SHP77 (cell line): Measurements from ENCODE around the gene UBE2I.

ENCODE experiments used
- DNase-seq, 2 experiments: peaks; one replicate each; lab custom pipeline; 2025; lab: John Stamatoyannopoulos, UW

Gene UBE2I

DNA sequence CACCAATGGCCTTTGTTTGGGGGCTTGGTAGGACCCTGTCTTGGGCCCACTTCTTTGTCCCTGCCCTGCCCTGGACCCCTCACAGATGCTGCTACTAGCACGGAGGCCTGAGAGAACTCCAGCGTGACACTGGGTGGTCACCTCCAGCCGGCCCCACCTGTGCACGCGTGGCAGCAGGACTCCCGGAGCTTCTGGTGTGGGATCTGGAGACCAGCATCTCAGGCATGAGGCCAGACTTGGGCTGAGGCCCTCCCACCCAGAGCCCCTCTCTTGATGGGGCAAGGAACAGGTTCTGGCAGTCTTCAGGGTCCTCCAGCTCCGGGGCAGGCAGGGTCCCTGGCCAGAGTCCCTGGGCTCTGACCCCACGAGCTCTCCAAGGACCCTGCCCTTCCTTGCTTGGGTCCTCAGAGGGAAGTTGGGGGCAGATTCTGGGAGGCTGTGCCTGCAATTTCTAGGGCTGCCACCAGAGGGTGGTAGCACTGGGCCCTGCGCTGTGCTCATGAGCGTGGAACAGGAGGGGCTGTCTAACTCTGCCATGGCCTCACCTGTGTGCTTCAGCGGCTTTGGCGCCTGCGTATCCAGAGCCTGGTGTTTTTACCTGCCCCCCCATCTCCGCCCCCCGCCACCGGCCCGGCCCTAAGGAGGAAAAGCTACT, 21.0 kb downstream of the UBE2I start:
- DNase-seq, result no peak

DNA sequence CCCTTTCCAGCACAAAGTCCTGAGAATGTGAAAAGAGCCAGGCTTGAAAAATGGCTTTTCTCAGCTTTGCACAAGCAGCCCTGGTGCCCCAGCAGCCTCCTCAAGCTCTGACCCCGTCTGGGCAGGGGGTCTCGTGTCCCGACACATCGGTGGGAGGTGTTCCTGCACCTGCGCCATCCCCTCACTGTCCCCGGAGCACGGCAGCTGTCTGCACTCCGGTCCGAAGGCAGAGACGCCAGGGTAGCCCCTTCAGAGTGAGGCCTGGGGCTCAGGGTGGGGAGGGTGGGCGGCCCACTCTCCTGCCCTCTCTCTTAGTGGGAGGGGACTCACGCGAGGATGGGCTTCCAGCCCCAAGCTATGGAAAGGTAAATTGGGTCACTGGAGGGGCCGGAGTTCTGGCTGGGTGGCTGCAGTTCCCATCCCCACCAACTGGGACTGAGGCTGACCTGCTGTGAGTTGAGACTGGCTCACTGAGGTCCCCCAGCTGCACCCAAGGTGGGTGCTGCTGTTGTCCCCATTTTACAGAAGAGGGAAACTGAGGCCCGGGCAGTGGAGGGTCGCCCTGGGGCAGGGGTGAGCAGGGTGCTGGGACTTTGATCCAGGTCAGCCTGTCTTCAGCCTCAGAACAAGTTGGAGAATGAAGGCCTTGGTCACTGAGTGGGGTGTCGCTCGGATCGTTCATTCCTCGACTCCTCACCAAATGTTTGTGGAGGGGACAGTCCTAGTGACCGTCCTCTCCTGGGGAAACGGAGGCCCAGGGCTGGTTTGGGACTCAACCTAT, 21.7 kb downstream of the UBE2I start:
- DNase-seq, result no peak

DNA sequence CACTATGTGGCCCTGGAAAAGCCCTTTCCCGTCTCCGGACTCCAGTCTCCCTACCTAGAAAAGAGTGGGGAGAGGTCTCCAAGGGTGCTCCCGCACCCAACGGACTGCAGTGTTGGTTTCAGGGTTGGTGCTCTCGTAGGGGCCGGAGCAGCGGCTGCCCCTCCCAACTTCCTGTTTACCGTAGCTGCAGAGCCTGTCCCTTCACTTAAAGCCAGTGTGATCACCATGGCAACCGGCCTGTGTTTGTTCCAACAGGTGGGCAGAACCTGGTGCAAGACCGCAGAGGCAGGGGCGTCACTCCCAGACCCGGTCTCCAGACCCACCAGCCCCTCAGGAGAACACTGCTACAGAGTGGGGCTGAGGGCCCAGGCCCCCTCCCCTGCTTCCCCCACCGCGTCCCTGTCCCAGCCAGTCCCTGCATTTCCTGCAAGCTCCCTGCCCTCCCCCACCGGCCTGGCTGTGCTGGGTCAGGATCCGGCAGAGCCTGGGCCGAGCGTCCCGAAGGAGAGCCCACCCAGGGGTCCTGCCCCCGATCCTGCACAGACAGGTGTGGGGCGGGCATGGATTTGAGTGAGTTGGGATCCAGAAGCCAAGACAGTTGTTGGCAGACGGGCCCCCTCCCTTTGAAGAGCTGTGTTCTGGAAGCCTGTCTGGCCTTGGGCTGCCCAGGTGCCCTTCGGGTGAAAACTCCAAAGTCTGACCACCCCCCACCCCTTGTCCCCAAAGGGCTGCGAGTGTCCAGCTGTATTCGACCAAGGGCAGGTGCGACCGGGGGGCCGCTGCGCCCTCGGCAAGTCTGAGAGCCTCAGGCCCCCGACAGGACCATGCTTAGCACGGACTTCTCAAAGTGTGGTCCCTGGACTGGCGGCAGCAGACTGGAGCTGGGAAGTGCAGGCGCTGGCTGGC, 22.5 kb downstream of the UBE2I start:
- DNase-seq, result peak; percentile 84

DNA sequence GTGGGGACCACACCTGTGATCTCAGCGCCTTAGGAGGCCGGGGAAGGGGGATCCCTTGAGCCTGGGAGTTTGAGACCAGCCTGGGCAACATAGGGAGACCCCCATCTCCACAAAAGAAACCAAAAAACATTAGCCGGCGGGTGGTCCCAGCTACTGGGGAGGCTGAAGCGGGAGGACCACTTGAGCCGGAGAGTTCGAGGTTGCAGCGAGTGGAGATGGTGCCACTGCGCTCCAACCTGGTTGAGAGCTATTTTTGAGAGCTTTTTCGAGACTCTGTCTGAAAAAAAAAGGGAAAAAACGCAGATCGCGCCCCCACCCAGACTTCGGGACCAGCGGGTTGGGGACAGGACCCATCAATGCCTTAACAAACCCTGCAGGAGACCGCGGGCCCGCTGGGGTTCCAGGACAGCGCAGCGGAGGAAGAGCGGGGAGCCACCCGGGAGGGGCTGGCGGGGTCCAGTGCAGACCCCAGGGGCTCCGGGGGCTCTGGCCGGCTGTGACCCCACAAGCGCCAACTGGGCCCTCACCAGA, 23.2 kb downstream of the UBE2I start:
- DNase-seq, result no peak

DNA sequence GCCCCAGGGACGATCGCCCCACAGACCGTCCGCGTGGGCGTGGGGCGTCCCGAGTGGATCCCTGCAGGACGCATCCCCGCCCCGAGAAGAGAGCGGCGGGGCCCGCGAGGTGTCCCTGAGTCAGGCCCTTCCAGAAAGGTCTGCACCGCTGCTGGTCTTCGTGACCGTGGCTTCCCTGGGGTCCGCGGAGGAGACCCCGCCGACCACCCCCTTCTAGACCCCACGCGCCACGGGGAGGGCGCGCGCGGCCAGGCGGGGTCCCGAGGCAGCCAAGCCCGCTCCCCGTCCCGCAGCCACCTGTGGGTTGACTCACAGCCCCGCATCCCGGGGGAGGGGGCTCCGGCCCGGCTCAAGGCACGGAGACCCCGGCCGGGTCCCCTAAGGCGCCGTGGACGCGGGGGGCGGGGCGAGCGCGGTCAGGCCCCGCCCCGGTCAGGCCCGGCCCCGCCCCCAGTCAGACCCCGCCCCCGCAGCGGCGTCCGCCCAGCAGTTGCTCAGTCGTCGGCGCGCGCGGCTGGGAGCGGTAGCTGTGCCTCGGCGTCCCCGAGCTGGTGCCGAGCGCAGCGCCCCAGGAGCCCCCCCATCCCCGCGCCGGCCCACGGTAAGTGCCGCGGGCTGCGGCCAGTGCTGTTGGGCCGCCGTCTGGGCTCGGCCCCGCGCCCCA, 23.8 kb downstream of the UBE2I start, which contains the start of gene BAIAP3:
TSS of gene BAIAP3 (plus strand) at position 497 of the 664 bp plus-strand sequence. CDS start 4,905 bp downstream, outside the sequence.
- DNase-seq, result peak in 1 of 2 experiments; percentile 7

DNA sequence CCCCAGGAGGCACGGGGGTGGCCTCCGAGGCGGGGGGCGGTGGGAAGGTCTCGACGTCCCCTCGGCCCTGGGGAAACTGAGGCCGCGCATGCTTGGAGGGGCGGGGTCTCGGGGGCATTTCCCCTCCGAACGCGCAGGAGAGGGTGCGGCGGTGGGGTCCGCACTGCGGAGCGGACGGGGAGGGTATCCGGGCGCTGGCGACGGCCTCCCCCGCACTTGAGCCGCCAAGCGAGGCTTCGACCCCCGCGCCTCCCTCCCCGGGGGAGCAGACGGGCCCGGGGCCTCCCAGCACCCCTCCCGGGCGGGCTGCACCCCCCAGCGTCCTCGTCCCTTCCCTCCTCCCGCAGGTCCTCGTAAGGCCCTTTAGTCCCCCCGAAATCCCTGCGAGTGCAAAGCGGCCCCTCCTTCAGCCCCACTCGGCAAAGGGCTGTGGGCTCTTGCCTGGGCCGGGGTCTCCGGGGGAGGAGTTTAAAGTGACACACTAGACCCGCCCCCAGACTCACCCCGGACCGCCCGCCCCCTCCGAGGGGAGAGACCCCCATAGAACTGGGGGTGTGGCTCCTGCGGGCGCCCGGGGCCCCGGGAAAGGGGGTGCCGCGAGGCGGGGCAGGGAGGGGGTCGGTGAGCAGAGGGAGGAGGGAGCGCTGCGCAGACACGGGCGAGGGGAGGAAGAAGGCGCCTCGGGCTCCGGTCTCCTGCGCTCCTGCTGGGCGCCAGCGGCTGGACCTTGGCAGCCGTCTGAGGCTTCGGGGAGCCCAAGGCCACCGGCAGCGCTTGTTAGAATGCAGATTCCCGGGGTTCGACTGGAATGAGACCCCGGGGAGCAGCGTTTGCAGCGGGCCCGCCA, 24.6 kb downstream of the UBE2I start:
- DNase-seq, result no peak

DNA sequence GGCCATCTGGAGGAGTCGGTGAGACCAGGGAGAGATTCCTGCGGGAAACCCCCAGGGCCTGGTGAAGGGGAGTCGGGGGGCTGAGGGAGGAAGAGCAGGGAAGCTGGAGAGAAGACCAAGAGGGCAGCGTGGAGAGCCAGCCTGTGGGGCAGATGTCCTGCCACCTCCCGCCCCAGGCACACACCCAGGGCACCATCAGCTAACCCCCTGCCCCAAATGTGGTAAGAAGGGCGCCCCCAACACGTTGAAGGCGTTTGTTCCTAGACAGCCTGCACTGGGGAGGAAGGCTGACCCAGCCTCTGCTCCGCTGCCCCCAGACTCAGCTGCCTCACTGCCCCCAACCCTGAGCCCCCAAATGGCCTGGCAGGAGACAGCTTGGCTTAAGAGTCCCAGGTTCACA, 25.3 kb downstream of the UBE2I start:
- no peak for DNase-seq

DNA sequence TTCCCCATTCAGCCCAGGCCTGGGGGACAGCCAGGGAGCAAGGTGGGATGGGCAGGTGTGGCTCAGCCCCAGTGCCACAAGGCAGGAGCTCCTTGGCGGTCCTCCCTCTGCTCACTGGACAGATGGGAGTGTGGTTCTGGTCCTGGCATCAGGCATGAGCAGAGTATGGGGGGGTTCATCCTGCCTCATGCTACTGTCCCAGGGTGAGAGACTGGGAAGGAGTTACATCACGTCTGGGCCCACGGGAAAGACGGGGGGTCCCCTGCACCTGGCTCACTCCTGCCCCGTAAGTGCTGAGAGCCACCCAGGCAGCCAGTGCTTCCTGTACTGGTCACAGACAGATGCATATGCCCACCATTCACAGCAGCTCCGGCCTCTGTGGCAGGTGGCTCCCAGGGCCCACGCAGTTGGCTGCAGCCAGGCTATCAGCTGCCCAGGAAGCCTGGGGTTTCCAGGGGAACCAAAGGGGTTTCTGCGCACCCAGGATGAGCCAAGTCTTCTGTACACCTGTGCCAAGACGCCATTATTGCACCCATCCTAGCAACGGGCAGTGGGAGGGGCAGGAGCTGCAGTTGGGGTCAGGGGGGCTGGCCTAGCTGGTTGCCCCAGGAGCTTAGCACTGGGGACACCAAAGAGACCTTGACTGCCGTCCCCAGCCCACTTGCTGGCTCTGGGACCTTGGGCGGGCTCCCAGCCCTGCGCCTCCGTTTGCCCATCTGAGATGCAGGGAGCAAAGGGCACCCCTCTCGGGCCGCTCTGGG, 26.0 kb downstream of the UBE2I start:
- peak in 1 of 2 experiments; percentile 40 for DNase-seq

DNA sequence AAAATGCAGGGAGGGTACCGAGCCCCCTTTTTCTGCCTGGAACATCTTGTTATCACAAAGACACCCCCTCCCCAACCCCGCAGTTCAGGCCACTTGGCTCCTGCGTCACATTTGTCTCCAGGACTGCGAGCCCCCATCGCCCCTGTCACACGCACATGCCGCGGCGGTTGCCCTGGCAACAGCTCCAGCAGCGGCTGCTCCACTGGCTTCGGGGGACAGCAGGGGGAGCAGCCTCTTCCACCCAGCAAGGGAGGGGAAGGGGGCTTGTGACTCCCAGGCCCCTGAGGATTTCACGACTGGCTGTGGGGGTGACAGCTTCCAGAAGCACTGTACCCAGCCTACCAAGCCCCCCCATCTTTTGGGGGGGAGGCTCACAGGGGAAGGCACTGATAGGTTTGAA, 26.6 kb downstream of the UBE2I start:
- DNase-seq, result no peak

DNA sequence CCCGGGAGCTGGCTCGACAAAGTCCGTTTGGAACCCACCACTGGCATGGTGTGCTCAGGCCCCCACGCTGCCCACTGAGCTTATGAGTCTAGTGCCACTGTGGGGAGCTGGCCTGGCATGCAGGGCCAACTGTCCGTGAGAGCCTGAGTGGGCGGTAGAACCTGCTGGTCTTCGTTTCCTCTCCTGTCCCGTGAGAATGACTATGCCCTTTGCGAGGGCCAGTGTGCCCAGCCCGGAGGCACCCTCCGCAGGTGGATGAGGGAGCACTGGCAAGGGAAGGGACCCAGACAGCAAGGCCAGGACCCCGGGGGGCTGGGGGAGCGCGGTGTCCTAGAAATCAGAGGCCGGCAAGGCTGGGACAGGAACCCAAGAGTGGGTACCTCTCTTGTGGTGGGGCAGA, 27.2 kb downstream of the UBE2I start:
- DNase-seq, result no peak

DNA sequence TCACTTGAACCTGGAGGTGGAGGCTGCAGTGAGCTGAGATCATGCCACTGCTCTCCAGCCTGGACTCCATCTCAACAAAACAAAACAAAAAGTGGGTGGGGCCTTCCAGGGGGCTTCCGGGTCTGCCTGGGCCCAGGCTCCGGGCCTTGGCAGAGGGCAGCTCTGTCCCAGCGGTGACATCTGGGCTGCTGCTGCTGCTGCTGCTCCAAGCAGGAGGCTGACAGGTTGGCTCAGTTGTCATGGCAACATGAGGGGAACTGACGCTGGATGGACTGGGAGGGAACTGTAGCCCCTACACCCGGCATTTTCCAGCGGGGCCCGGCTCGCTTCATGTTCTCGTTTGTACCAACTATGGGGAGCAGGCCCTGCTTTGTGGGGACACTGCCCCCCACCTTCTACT, 28.1 kb downstream of the UBE2I start:
- no peak for DNase-seq

DNA sequence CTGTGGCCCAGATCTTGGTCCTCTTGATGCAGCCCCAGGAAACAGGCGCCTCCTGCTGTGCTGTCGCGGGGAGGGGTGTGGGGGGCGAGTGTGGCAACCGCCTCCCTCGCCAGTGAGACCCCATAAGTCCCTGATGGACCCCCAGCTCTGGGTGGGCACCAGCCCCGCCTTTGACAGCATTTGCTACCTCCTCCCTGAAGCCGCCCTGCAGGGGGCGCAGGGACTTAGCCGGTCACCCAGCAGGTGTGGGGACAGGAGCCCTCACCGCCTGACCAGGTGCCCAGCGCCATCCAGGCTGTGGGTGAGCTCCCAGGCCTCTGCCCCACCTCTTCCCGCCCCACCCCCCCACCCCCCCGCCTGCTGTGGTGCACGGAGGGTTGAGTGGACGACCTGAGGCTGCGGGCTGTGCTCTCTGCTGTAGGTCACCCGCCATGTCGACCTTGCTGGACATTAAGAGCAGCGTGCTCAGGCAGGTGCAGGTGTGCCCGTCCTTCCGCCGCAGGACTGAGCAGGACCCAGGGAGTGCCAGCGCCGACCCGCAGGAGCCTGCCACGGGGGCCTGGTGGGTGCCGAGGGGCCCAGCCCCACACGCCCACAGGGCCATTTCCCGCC, 28.8 kb downstream of the UBE2I start:
- peak in 1 of 2 experiments; percentile 49 for DNase-seq

DNA sequence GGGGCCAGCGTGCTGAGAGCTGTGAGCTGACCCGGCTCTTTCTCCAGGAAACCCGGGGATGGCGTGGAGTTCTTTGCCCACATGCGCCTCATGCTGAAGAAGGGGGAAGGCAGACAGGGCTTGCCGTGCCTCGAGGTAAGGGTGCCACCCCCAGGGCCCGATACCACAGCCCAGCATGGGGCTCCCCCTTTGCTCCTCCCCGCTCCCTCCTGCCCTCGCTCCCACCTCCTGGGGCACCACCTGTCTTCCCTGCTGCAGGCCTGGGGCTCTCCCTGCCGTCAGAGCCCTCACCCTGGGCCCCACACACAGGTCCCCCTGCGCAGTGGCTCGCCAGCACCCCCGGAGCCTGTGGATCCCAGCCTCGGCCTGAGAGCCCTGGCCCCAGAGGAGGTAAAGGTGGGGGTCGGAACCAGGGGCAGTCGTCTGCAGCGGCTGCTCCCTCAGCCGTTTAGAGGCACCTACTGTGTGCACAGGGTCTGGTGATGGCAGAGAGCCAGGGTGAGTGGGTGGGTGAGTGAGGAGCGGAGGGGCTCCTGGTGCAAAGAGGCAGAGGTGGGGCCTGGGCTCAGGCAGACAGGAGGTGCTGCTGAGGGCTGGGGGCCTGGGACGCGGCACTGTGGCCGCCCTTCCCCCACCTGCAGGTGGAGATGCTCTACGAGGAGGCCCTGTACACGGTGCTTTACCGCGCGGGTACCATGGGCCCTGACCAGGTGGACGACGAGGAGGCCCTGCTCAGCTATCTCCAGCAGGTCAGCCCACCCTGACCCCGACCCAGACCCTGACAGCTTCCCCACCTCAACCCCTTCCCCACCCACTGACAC, 29.6 kb downstream of the UBE2I start:
- no peak for DNase-seq

DNA sequence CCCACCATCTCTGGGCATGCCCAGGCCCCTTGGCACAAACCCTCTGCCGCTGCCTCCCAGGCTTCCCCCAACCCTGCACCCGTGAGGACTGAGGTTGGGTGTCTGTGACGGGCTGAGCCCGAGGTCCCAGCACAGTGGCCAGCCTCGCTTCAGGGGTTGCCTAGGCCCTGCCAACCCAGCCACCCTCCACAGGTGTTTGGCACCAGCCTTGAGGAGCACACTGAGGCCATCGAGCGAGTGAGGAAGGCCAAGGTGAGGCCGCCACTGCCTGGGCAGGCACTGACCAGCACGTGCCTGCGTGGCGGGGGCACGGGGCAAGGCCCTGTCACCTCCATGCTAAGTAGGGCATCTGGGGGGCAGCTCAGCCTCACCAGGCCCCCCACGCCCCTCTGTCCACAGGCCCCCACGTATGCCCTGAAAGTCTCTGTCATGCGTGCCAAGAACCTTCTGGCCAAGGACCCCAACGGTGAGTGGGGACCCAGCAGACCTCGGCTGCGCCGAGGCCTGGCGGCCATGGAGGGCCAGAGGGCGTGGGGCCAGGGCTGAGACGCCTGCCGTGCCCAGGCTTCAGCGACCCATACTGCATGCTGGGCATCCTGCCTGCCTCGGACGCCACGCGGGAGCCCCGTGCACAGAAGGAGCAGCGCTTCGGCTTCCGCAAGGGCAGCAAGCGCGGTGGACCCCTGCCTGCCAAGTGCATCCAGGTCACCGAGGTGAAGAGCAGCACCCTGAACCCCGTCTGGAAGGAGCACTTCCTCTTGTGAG, 31.5 kb downstream of the UBE2I start:
- DNase-seq, result no peak

DNA sequence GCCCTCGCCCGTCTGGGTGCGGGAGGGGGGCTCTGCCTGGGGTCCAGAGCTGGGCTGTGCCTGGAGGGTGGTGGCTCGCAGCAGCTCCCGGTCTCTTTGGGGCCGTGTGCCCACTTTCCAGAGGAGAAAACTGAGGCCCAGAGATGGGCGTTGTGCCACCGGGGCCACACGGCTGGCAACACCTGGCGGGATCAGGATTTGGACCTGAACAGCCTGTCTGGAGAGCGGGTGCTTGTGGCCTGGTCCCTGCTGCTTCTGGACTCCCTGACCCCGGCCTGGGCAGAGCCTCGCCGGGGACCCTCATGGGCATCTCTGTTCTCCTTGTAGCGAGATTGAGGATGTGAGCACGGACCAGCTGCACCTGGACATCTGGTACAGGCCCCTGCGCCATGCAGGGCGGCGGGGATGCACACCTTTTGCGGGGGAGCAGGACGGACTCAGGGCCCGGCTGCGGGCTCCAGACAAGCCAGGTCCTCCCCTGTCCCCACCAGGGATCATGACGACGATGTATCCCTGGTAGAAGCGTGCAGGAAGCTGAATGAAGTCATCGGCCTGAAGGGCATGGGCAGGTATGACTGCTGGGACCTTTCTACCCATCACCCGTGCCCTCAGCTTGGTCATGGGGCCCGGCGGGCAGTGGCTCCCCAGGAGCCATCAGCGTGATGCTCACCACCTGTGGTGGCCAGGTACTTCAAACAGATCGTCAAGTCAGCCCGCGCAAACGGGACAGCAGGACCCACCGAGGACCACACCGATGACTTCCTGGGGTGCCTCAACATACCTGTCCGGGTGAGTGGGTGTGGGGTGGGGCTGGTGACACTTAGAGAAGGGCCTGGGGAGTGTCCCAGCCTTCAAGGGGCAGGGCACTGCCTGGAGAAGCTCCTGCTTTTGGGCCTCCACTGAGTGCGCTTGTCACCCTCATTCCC, 32.3 kb downstream of the UBE2I start:
- DNase-seq, result no peak

DNA sequence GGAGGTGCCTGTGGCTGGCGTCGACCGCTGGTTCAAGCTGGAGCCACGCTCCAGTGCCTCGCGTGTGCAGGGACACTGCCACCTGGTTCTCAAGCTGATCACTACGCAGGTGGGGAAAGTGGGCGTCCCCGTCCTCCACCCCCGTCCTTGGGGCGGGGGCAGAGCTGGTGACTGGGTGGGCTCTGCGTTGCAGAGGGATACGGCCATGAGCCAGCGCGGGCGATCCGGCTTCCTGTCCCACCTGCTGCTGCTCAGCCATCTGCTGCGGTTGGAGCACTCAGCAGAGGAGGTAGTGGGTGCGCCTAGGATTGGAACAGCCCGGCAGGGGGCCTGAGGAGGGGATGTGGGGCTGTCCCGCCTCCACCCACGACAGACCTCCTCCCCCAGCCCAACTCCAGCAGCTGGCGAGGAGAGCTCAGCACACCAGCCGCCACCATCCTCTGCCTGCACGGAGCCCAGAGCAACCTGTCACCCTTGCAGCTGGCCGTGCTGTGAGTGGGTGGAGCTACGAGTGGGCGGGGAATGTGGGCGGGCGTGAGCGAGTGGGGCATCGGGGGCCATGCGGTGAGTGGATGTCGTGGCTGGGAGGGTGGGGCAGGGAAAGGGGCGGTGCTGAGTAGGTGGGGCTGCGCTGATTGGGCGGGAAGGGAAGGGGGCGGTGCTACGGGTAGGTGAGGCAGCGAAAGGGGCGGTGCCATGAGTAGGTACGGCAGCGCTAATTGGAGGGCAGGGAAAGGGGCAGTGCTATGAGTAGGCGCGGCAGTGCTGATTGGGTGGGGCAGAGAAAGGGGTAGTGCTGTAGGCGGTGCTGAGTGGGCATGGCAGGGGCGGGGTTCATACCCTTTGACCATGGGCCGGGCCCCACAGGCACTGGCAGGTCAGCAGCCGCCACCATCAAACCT, 33.3 kb downstream of the UBE2I start:
- DNase-seq, result peak; percentile 96 to 97
